ENCODE results near the gene KIAA1958.
"Not testable (repeated sequence)": the region's sequence is repeated elsewhere in the genome, so short reads cannot be mapped to it uniquely, and the experiment has no call there.

The KIAA1958 gene

GRCh38 chr9:112555101-112555643, 68.5 kb downstream of the KIAA1958 start:
- DNase-seq (ENCODE audit: low read depth) = no peak

GRCh38 chr9:112555844-112556482, 69.3 kb downstream of the KIAA1958 start:
- no peak for DNase-seq (ENCODE audit: low read depth)

- no peak for DNase-seq (ENCODE audit: low read depth)
These were observed 70.1 kb downstream of the KIAA1958 start for GRCh38 chr9:112556497-112557442.

- no peak for DNase-seq (ENCODE audit: low read depth)
These were observed 71.8 kb downstream of the KIAA1958 start for GRCh38 chr9:112558476-112558875.

GRCh38 chr9:112558978-112559377, 72.4 kb downstream of the KIAA1958 start:
- no peak for DNase-seq (ENCODE audit: low read depth)

GRCh38 chr9:112559629-112560413, 73.2 kb downstream of the KIAA1958 start:
- DNase-seq (ENCODE audit: low read depth) = no peak

- DNase-seq (ENCODE audit: low read depth) = no peak
These were observed 75.8 kb downstream of the KIAA1958 start for GRCh38 chr9:112562235-112562958.

GRCh38 chr9:112569186-112569585, 82.6 kb downstream of the KIAA1958 start:
- DNase-seq (ENCODE audit: low read depth) = no peak

GRCh38 chr9:112570671-112571167, 84.1 kb downstream of the KIAA1958 start:
- no peak for DNase-seq (ENCODE audit: low read depth)

- no peak for DNase-seq (ENCODE audit: low read depth)
These were observed 85.2 kb downstream of the KIAA1958 start for GRCh38 chr9:112571624-112572355.

- DNase-seq (ENCODE audit: low read depth) = no peak
These were observed 85.8 kb downstream of the KIAA1958 start for GRCh38 chr9:112572416-112572815.

- DNase-seq (ENCODE audit: low read depth) = no peak
These were observed 87.4 kb downstream of the KIAA1958 start for GRCh38 chr9:112574008-112574407.

- DNase-seq (ENCODE audit: low read depth) = no peak
These were observed 88.5 kb downstream of the KIAA1958 start for GRCh38 chr9:112575107-112575506.

- DNase-seq (ENCODE audit: low read depth) = no peak
These were observed 95.0 kb downstream of the KIAA1958 start for GRCh38 chr9:112581469-112582176.

- no peak for DNase-seq (ENCODE audit: low read depth)
These were observed 96.0 kb downstream of the KIAA1958 start for GRCh38 chr9:112582371-112583262.

GRCh38 chr9:112586599-112587155, 100.0 kb downstream of the KIAA1958 start:
- DNase-seq (ENCODE audit: low read depth) = no peak

- not testable (repeated sequence) for DNase-seq (ENCODE audit: low read depth)
These were observed 105.2 kb downstream of the KIAA1958 start for GRCh38 chr9:112591875-112592274.

GRCh38 chr9:112599732-112600131, 113.1 kb downstream of the KIAA1958 start:
- DNase-seq (ENCODE audit: low read depth) = no peak

GRCh38 chr9:112601636-112602035, 115.0 kb downstream of the KIAA1958 start:
- no peak for DNase-seq (ENCODE audit: low read depth)

Measured in stimulated activated CD8-positive, alpha-beta memory T cell treated with anti-CD3 and anti-CD28 coated beads, Interleukin-12 subunit alpha, Interleukin-12 subunit beta, amount 100 ng/mL, for 4 hours (primary cell).